Gastrocnemius medialis (tissue), 4 donors: ENCODE data around the gene ERGIC3.

Experiments used
- POLR2A ChIP-seq, 2 donors: fragments of 450-650 bp; IDR thresholded peaks; one replicate each; pipeline ENCODE4 v1.6.1; 2017; ENCODE audit warnings: antibody characterized with exemption in 2 of 2, mild to moderate bottlenecking in 2 of 2, moderate library complexity in 2 of 2
- TF ChIP-seq, protein P1 (sequence below), 5 experiments: fragments of 450-650 bp in 3 of 5; fragments of 200-600 bp in 2 of 5; sonication (generic) in 2 of 5; IDR thresholded peaks in 4 of 5; conservative IDR thresholded peaks in 1 of 5; 1 replicate in 4 of 5; 2 replicates in 1 of 5; pipeline ENCODE4 v1.5.1; 2016 to 2019; ENCODE audit warnings: antibody characterized with exemption in 5 of 5, mild to moderate bottlenecking in 3 of 5, moderate library complexity in 3 of 5

- TF ChIP-seq, protein P1, sequence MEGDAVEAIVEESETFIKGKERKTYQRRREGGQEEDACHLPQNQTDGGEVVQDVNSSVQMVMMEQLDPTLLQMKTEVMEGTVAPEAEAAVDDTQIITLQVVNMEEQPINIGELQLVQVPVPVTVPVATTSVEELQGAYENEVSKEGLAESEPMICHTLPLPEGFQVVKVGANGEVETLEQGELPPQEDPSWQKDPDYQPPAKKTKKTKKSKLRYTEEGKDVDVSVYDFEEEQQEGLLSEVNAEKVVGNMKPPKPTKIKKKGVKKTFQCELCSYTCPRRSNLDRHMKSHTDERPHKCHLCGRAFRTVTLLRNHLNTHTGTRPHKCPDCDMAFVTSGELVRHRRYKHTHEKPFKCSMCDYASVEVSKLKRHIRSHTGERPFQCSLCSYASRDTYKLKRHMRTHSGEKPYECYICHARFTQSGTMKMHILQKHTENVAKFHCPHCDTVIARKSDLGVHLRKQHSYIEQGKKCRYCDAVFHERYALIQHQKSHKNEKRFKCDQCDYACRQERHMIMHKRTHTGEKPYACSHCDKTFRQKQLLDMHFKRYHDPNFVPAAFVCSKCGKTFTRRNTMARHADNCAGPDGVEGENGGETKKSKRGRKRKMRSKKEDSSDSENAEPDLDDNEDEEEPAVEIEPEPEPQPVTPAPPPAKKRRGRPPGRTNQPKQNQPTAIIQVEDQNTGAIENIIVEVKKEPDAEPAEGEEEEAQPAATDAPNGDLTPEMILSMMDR (IDR thresholded peaks at IDR 0.05 in 4 of 5, conservative IDR thresholded peaks at IDR 0.05 in 1 of 5): no peak
- TF ChIP-seq POLR2A (IDR thresholded peaks at IDR 0.05): no peak
Measured at GRCh38 chr20:35551503-35551902, 9.6 kb downstream of the ERGIC3 start.
